Stomach (tissue), 4 donors: Measurements from ENCODE around the gene CLEC4C.

Experiments used
- CTCF ChIP-seq, 7 experiments: fragments of 450-650 bp in 4 of 7; fragments of 200-600 bp in 3 of 7; sonication (generic) in 3 of 7; IDR thresholded peaks; one replicate each; pipeline ENCODE4 v1.5.1; 2016 to 2019; ENCODE audit warnings: antibody characterized with exemption in 7 of 7, control low read depth in 2 of 7, mild to moderate bottlenecking in 1 of 7
- EP300 ChIP-seq: sonication (generic); formaldehyde crosslinking; IDR thresholded peaks from one replicate; pipeline ENCODE4 v1.6.1; 2017; ENCODE audit warnings: antibody characterized with exemption
- POLR2A ChIP-seq, 4 donors: fragments of 450-650 bp; IDR thresholded peaks; one replicate each; pipeline ENCODE4 v1.6.1; 2016; ENCODE audit warnings: antibody characterized with exemption in 4 of 4, control low read depth in 2 of 4, mild to moderate bottlenecking in 1 of 4, moderate library complexity in 1 of 4
- POLR2AphosphoS5 ChIP-seq, 3 donors: sonication (generic); formaldehyde crosslinking; IDR thresholded peaks; one replicate each; pipeline ENCODE4 v1.6.1; 2016; ENCODE audit warnings: antibody characterized with exemption in 3 of 3

GRCh38 chr12:7747246-7747645 lies at the start of gene CLEC4C:
- TF ChIP-seq POLR2AphosphoS5 (IDR thresholded peaks at IDR 0.05) (no peak), POLR2A (IDR thresholded peaks at IDR 0.05) (no peak), CTCF (IDR thresholded peaks at IDR 0.05) (no peak), EP300 (no peak)
